Peyer's patch (tissue), 4 donors: ENCODE measurements around the gene TSPAN14. TPM values are rescaled to one million over a fixed set of nuclear protein-coding genes. Genes with fewer than 3 reads are reported as not detected.

ENCODE experiments used
- DNase-seq, 3 donors: peaks; one replicate each; pipeline ENCODE4 v3.0.0-alpha.2; 2017 to 2019
- H3K27ac ChIP-seq, 4 donors: fragments of 200-600 bp; sonication (generic); one replicate each; pipeline ENCODE4 v1.5.1; 2016 to 2019
- H3K27me3 ChIP-seq, 2 donors: fragments of 200-600 bp; sonication (generic); one replicate each; pipeline ENCODE4 v1.5.1; 2019
- H3K36me3 ChIP-seq, 3 donors: fragments of 200-600 bp; sonication (generic); one replicate each; pipeline ENCODE4 v1.5.1; 2016 to 2019
- H3K4me1 ChIP-seq, 4 donors: fragments of 200-600 bp; sonication (generic); one replicate each; pipeline ENCODE4 v1.5.1; 2016 to 2019
- H3K4me3 ChIP-seq, 4 donors: fragments of 200-600 bp; sonication (generic); 1 replicate in 3 of 4; 2 replicates in 1 of 4; pipeline ENCODE4 v1.5.1; 2016 to 2019; ENCODE audit warnings: mild to moderate bottlenecking in 1 of 4
- H3K9me3 ChIP-seq, 4 donors: fragments of 200-600 bp; sonication (generic); one replicate each; pipeline ENCODE4 v1.5.1; 2016 to 2019; ENCODE audit warnings: mild to moderate bottlenecking in 1 of 4
- POLR2A ChIP-seq, 2 donors: fragments of 450-650 bp; IDR thresholded peaks; one replicate each; pipeline ENCODE4 v1.5.1; 2017; ENCODE audit warnings: antibody characterized with exemption in 2 of 2, mild to moderate bottlenecking in 2 of 2, moderate library complexity in 2 of 2
- total RNA-seq, 4 donors: library from RNA; depleted of rRNA; stranded (reverse); fragments of >200 nt; gene quantifications; one replicate each; pipeline ENCODE4 v1.1.0, GENCODE V29; 2016
- TF ChIP-seq, protein P1 (sequence below), 6 experiments: fragments of 450-650 bp in 4 of 6; fragments of 200-600 bp in 2 of 6; sonication (generic) in 1 of 6; IDR thresholded peaks; one replicate each; pipeline ENCODE4 v1.5.1; 2017 to 2019; ENCODE audit warnings: antibody characterized with exemption in 6 of 6, mild to moderate bottlenecking in 3 of 6, moderate library complexity in 1 of 6

Gene TSPAN14
- total RNA-seq, 4 donors from 2014 or later = 51.2 to 72.0 (median 68.0) TPM

DNA sequence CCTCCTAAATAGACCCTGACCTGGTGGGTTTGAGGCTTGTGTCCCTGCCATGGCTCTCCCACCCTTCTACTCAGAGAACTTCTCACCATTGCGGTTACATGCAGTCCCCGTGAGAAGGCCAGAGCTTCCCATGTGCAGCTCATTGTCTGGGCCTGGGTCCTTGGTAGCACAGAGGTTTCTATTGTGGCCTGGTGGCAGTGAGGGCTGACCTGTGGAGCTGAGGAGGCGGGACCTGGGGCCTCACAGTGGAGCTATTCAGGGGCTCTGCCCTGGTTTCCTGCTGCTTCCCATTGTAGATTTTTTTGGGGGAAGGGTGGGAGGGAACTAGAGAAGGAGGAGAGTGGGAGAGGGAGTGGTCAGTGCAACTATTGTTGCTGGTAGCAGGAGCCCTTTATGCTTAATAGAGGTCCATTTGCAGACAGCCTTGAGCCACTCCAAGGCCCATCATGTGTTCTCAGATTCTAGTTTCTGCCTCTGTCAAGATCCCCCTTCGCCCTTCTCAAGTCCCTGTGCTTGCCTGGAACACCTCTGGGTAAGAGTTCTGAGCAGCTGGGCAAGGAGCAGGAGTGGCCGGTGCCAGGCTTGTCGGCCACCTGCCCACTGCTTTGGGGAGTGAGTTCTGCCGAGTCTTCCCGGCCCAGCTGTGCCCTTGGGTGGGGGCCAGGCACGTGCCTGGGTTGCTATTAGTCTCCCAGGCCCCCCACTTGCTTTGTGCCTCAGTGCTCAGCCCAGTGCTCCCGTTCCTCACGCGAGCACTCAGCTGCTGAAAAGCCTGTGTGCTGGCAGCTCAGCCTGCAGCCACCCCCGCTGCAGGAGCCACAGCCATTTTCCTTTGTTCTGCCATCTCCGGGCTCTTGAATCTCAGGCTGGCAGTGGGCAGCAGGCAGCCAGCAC lies 10.7 kb downstream of the TSPAN14 start:
- Histone ChIP-seq H3K4me3 (peak overlapping the region in 3 of 4 donors; percentile 9 to 15 (median 12)), H3K36me3 (no peaks in the 10 kb centered on the region), H3K27me3 (no peaks in the 10 kb centered on the region), H3K4me1 (peaks cover 15 to 98% (median 53%) of the 10 kb centered on the region in 4 donors), H3K27ac (peak overlapping the region; percentile 73 to 81 (median 79)), H3K9me3 (no peaks in the 10 kb centered on the region)
- TF ChIP-seq POLR2A (IDR thresholded peaks at IDR 0.05) = no peak
- TF ChIP-seq, protein P1, sequence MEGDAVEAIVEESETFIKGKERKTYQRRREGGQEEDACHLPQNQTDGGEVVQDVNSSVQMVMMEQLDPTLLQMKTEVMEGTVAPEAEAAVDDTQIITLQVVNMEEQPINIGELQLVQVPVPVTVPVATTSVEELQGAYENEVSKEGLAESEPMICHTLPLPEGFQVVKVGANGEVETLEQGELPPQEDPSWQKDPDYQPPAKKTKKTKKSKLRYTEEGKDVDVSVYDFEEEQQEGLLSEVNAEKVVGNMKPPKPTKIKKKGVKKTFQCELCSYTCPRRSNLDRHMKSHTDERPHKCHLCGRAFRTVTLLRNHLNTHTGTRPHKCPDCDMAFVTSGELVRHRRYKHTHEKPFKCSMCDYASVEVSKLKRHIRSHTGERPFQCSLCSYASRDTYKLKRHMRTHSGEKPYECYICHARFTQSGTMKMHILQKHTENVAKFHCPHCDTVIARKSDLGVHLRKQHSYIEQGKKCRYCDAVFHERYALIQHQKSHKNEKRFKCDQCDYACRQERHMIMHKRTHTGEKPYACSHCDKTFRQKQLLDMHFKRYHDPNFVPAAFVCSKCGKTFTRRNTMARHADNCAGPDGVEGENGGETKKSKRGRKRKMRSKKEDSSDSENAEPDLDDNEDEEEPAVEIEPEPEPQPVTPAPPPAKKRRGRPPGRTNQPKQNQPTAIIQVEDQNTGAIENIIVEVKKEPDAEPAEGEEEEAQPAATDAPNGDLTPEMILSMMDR (IDR thresholded peaks at IDR 0.05) = no peak
- DNase-seq = peak in 1 of 3 donors; percentile 50

DNA sequence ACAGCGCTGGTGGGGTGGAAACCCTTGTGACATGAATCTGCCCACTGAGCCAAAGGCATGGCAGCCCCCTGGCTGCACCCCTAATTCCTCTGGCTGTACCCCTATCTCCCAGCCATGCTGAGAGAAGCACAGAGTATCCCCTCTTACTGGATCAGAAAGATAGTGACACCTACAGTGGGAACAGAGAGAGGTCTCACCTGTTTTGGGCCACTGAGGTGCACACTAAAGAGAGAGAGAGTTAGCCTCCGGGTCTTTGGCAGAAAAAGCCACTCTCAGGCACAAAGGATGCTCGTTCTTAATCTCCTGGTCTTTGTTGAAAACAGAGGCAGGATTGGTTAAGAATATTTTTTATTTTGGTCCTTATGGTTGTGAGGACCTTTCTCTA lies 11.3 kb downstream of the TSPAN14 start:
- H3K36me3 ChIP-seq = peaks cover 0 to 5% (median 0%) of the 10 kb centered on the region in 3 donors
- TF ChIP-seq POLR2A (IDR thresholded peaks at IDR 0.05) = no peak
- TF ChIP-seq, protein P1 (IDR thresholded peaks at IDR 0.05) = no peak
- H3K27ac ChIP-seq = peak overlapping the region; percentile 73 to 81 (median 79)
- no peak for DNase-seq
- peaks cover 10 to 94% (median 51%) of the 10 kb centered on the region in 4 donors for H3K4me1 ChIP-seq
- H3K9me3 ChIP-seq = no peaks in the 10 kb centered on the region
- H3K4me3 ChIP-seq = peak overlapping the region in 2 of 4 donors; percentile 12 to 15
- H3K27me3 ChIP-seq = no peaks in the 10 kb centered on the region

DNA sequence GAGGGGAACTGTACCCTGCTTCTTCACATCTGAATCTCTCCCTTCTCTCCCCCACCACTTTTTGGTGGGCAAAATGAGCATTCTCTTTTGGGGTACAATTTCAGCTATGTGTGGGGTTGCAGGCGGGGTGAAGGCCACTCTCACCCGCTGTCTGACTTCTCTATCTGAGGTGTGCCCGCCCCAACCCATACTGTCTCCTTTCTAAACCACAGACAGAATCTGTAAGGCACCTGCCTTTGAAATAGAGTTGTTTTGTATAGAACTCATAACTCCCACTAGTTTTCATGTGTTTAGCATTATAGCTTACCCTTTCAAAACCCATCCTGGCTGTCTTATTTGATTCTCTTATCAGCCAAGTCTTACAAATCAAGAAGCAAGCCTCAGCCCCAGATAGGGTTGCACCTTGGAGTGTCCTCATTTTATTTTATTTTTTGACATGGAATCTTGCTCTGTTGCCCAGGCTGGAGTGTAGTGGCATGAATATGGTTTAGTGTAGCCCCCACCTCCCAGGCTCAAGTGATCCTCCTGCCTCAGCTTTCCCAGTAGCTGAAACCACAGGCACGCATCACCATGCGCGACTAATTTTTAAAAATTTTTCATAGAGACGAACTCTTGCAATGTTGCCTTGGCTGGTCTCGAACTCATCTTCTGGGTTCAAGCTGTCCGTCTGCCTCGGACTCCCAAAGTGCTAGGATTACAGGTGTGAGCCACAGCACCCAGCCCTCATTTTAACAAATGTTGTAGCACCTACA lies 11.9 kb downstream of the TSPAN14 start:
- H3K4me1 ChIP-seq = peaks cover 8 to 94% (median 52%) of the 10 kb centered on the region in 4 donors

DNA sequence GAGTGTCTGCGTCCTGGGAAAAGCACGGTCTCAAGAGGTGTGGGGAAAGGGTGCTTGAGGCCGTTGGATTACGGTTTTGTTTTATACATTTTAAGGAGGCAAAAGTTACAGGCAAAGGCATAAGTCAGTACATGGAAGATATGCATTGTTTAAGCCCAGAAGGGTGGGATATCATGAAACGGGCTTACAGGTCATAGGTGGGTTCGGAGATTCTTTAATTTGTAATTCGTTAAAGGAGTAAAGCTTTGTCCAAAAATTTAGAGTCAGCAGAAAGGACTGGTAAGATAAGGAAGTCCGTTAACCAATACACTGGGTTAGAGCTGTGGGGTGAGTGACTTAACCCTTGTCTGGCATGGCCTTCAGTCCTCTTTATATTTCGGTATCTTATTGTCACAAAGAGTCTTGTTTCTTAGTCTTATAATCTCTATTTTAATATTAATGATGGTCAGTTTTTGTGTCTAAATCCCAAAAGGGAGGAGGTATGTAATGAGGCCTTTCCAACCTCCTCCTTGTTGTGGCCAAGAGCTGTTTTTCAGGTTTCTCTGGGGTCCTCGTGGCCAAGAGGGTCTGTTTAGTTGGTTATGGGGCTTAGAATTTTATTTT lies 12.7 kb downstream of the TSPAN14 start:
- no peak overlapping the region for H3K4me3 ChIP-seq
- peaks cover 0 to 13% (median 0%) of the 10 kb centered on the region in 3 donors for H3K36me3 ChIP-seq
- peak overlapping the region; percentile 73 to 81 (median 79) for H3K27ac ChIP-seq
- H3K9me3 ChIP-seq = no peaks in the 10 kb centered on the region
- no peak for TF ChIP-seq POLR2A (IDR thresholded peaks at IDR 0.05)
- TF ChIP-seq, protein P1 (IDR thresholded peaks at IDR 0.05) = no peak
- H3K27me3 ChIP-seq = no peaks in the 10 kb centered on the region
- DNase-seq = no peak
- peaks cover 8 to 92% (median 55%) of the 10 kb centered on the region in 4 donors for H3K4me1 ChIP-seq

More for the DNA sequence above, 11.9 kb downstream of the TSPAN14 start:
- TF ChIP-seq, protein P1 (IDR thresholded peaks at IDR 0.05) = no peak
- TF ChIP-seq POLR2A (IDR thresholded peaks at IDR 0.05) = no peak
- peak overlapping the region; percentile 73 to 81 (median 79) for H3K27ac ChIP-seq
- peak in 2 of 3 donors; percentile 76 to 79 for DNase-seq
- H3K36me3 ChIP-seq = peaks cover 0 to 10% (median 0%) of the 10 kb centered on the region in 3 donors
- no peaks in the 10 kb centered on the region for H3K27me3 ChIP-seq
- no peak overlapping the region for H3K4me3 ChIP-seq
- H3K9me3 ChIP-seq = no peaks in the 10 kb centered on the region

DNA sequence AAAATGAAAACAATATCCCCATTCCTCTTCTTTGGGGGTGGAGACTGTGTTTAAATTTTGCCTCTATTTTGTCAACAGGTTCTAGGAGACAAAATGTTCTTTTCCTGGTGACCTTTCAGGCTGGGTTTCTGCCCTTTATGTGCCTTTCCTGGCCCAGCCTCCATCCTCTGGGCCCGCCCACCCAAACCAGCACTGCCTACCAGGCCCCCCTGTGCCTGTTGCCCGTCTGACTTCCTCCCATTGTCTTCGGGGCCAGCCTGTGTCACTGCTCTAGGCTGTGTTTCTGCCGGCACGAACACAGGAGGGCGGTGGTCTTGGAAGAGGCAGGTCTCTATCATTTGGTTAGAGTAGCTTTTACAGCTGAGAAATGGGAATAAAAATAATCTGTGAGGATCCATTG lies 13.9 kb downstream of the TSPAN14 start:
- Histone ChIP-seq H3K9me3 (no peaks in the 10 kb centered on the region), H3K36me3 (peaks cover 0 to 13% (median 0%) of the 10 kb centered on the region in 3 donors), H3K27ac (peak overlapping the region; percentile 73 to 81 (median 79)), H3K4me3 (peak overlapping the region in 3 of 4 donors; percentile 4 to 18 (median 11)), H3K4me1 (peaks cover 6 to 88% (median 50%) of the 10 kb centered on the region in 4 donors), H3K27me3 (no peaks in the 10 kb centered on the region)
- peak in 2 of 3 donors; percentile 85 to 91 for DNase-seq
- TF ChIP-seq, protein P1 (IDR thresholded peaks at IDR 0.05) = no peak
- no peak for TF ChIP-seq POLR2A (IDR thresholded peaks at IDR 0.05)
